SK-N-SH treated with all-trans-retinoic acid at 6 μM for 48 hours (cell line): ENCODE measurements around the gene DENND4B.

Experiments
- ATAC-seq: fragments of 200-7000 bp; cut with Tn5 transposase; 3 replicates; pipeline ENCODE4 v1.9.1; 2020; ENCODE audit warnings: mild to moderate bottlenecking, moderate library complexity
- ARNTL ChIP-seq: fragments of 450-650 bp; formaldehyde crosslinking; IDR thresholded peaks from 2 replicates; pipeline ENCODE4 v1.5.0; 2020; ENCODE audit warnings: low read depth, mild to moderate bottlenecking, moderate library complexity, borderline replicate concordance
- BACH2 ChIP-seq: fragments of 250-450 bp; sonication (Bioruptor Pico); IDR thresholded peaks from 2 replicates; pipeline ENCODE4 v1.9.0; 2021; ENCODE audit warnings: mild to moderate bottlenecking, borderline replicate concordance
- CSDC2 ChIP-seq: fragments of 250-450 bp; sonication (Bioruptor Pico); IDR thresholded peaks from 2 replicates; pipeline ENCODE4 v1.5.0; 2020; ENCODE audit warnings: mild to moderate bottlenecking, moderate library complexity
- ESRRG ChIP-seq: fragments of 250-450 bp; sonication (Bioruptor Pico); IDR thresholded peaks from 2 replicates; pipeline ENCODE4 v1.6.1; 2021; ENCODE audit warnings: mild to moderate bottlenecking
- GLIS3 ChIP-seq: fragments of 250-450 bp; sonication (Bioruptor Pico); IDR thresholded peaks from 2 replicates; pipeline ENCODE4 v1.5.0; 2020; ENCODE audit warnings: mild to moderate bottlenecking, moderate library complexity
- ISL1 ChIP-seq: fragments of 250-450 bp; sonication (Bioruptor Pico); IDR thresholded peaks from 2 replicates; pipeline ENCODE4 v2.1.2; 2022; ENCODE audit warnings: mild to moderate bottlenecking, moderate library complexity
- OSR1 ChIP-seq: fragments of 250-450 bp; sonication (Bioruptor Pico); IDR thresholded peaks from 2 replicates; pipeline ENCODE4 v1.8.0; 2022; ENCODE audit warnings: moderate library complexity, mild to moderate bottlenecking, inconsistent platforms
- PPARA ChIP-seq: fragments of 250-450 bp; sonication (Bioruptor Pico); IDR thresholded peaks from 2 replicates; pipeline ENCODE4 v1.5.0; 2020; ENCODE audit warnings: mild to moderate bottlenecking, borderline replicate concordance
- RARB ChIP-seq: fragments of 250-450 bp; sonication (Bioruptor Pico); IDR thresholded peaks from 2 replicates; pipeline ENCODE4 v1.8.0; 2021; ENCODE audit warnings: mild to moderate bottlenecking, moderate library complexity
- SNAI2 ChIP-seq: fragments of 250-450 bp; sonication (Bioruptor Pico); IDR thresholded peaks from 2 replicates; pipeline ENCODE4 v1.5.0; 2020; ENCODE audit warnings: mild to moderate bottlenecking, moderate library complexity
- TCF4 ChIP-seq: fragments of 250-450 bp; sonication (Bioruptor Pico); IDR thresholded peaks from 2 replicates; pipeline ENCODE4 v1.8.0; 2021; ENCODE audit warnings: mild to moderate bottlenecking, moderate library complexity, borderline replicate concordance
- TOX ChIP-seq: fragments of 250-450 bp; sonication (Bioruptor Pico); IDR thresholded peaks from 2 replicates; pipeline ENCODE4 v1.8.0; 2021; ENCODE audit warnings: mild to moderate bottlenecking, moderate library complexity, borderline replicate concordance
- ZC3H10 ChIP-seq: fragments of 250-450 bp; sonication (Bioruptor Pico); IDR thresholded peaks from 2 replicates; pipeline ENCODE4 v1.5.1; 2021; ENCODE audit warnings: mild to moderate bottlenecking, moderate library complexity
- ZFP3 ChIP-seq: fragments of 250-450 bp; sonication (Bioruptor Pico); IDR thresholded peaks from 2 replicates; pipeline ENCODE4 v1.5.0; 2020; ENCODE audit warnings: mild to moderate bottlenecking, moderate library complexity
- ZFP30 ChIP-seq: fragments of 450-650 bp; formaldehyde crosslinking; IDR thresholded peaks from 2 replicates; pipeline ENCODE4 v1.5.0; 2022; ENCODE audit warnings: mild to moderate bottlenecking, moderate library complexity
- ZNF565 ChIP-seq: fragments of 450-650 bp; formaldehyde crosslinking; conservative IDR thresholded peaks from 2 replicates; pipeline ENCODE4 v1.5.0; 2020; ENCODE audit warnings: low read depth, mild to moderate bottlenecking, moderate library complexity
- ZNF70 ChIP-seq: fragments of 450-650 bp; formaldehyde crosslinking; IDR thresholded peaks from 2 replicates; pipeline ENCODE4 v1.5.0; 2020; ENCODE audit warnings: mild to moderate bottlenecking, moderate library complexity
- ZNF8 ChIP-seq: fragments of 450-650 bp; formaldehyde crosslinking; IDR thresholded peaks from 2 replicates; pipeline ENCODE4 v1.5.0; 2020; ENCODE audit warnings: mild to moderate bottlenecking, moderate library complexity
- TF ChIP-seq, protein P1 (sequence below): fragments of 250-450 bp; sonication (Bioruptor Pico); IDR thresholded peaks from 2 replicates; pipeline ENCODE4 v1.8.0; 2021; ENCODE audit warnings: low read depth, mild to moderate bottlenecking, moderate library complexity, borderline replicate concordance
- TF ChIP-seq, protein P2 (sequence below): fragments of 250-450 bp; sonication (Bioruptor Pico); IDR thresholded peaks from 2 replicates; pipeline ENCODE4 v1.5.1; 2021; ENCODE audit warnings: mild to moderate bottlenecking, moderate library complexity
- TF ChIP-seq, protein P3 (sequence below): fragments of 250-450 bp; sonication (Bioruptor Pico); IDR thresholded peaks from 2 replicates; pipeline ENCODE4 v1.5.0; 2020; ENCODE audit warnings: mild to moderate bottlenecking, moderate library complexity
- TF ChIP-seq, protein P4 (sequence below): fragments of 250-450 bp; sonication (Bioruptor Pico); IDR thresholded peaks from 2 replicates; pipeline ENCODE4 v1.8.0; 2020; ENCODE audit warnings: mild to moderate bottlenecking, moderate library complexity, borderline replicate concordance
- TF ChIP-seq, protein P5 (sequence below): fragments of 250-450 bp; sonication (Bioruptor Pico); IDR thresholded peaks from 2 replicates; pipeline ENCODE4 v1.5.1; 2020; ENCODE audit warnings: low read depth, mild to moderate bottlenecking, moderate library complexity

The DENND4B gene

DNA sequence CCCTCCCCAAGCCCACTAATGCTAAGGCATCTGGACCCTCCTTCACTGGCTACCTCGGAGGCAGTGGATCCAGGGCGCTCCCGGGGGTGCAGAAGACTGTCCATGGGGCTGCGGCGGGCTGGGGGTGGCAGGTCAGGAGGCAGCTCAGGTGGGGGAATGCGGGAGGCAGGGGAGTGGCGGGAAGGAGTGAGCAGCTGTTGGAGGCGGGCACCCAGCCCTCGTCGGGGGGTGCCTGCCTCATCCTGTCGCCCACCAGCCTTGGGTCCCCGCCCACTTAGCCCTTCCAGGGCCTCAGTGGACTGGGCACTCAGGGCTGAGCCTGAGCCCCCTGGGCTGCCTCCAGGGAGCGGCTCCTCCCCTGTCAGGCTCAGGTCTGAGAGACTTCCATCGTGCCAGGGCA lies 13.1 kb downstream of the DENND4B start (continued):
- TF ChIP-seq ZNF565 (no peak), ZNF70 (CRISPR knock-in tag) (no peak), RARB (CRISPR knock-in tag) (no peak), ISL1 (no peak), TOX (no peak), SNAI2 (no peak)
- TF ChIP-seq, protein P1, sequence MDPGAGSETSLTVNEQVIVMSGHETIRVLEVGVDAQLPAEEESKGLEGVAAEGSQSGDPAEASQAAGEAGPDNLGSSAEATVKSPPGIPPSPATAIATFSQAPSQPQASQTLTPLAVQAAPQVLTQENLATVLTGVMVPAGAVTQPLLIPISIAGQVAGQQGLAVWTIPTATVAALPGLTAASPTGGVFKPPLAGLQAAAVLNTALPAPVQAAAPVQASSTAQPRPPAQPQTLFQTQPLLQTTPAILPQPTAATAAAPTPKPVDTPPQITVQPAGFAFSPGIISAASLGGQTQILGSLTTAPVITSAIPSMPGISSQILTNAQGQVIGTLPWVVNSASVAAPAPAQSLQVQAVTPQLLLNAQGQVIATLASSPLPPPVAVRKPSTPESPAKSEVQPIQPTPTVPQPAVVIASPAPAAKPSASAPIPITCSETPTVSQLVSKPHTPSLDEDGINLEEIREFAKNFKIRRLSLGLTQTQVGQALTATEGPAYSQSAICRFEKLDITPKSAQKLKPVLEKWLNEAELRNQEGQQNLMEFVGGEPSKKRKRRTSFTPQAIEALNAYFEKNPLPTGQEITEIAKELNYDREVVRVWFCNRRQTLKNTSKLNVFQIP (CRISPR knock-in tag), result no peak

DNA sequence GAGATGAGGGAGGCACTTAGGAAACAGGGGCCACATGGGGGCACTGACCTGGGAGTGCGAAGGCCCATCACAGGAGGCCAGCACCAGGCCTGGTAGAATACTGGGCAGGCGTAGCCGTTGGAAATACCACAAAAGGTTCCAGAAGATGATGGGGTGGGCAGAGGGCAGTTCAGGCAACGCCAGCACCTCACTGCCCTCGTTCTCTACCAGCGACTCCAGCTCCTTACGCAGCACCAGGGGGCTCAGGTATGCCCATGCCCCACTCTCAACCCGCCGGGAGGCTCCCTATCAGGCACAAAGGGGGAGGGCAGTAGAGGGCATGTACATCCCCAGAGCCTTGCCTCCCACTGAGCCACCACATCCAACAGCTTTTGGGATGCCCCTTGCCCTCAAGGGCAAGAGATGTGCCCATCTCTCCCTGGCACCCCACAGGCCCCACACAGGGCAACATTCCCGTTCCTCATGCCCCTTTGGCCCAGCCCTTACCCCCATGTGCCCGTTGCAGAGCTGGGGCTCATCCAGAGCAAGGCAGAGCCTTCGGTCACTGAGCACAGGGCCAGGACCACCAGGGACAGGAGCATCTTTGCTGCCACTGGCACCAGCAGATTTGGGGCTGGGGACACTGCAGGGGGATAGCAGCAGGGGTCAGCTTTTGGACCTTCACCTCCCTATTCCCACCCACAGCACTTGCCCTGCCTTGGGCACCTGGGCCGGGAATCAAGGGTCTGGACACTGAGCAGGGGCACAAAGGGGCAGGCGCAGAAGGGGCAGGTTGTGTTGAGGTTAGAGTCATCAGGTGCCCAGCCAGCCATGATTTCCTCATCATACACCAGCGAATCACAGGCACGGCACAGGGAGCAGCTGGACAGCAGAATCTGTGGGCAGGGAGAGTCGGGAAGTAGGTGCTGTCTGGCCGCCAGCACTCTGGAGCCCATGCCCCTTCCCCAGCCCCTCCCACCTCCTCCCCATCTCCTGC lies 14.1 kb downstream of the DENND4B start:
- TF ChIP-seq ZNF565 (no peak), ZFP30 (CRISPR knock-in tag) (no peak), RARB (CRISPR knock-in tag) (no peak), ZNF8 (no peak), ZNF70 (CRISPR knock-in tag) (no peak), OSR1 (CRISPR knock-in tag) (no peak), CSDC2 (CRISPR knock-in tag) (no peak), ISL1 (no peak), PPARA (CRISPR knock-in tag) (no peak), ARNTL (no peak), ZC3H10 (CRISPR knock-in tag) (no peak), TCF4 (no peak)
- TF ChIP-seq, protein P2, sequence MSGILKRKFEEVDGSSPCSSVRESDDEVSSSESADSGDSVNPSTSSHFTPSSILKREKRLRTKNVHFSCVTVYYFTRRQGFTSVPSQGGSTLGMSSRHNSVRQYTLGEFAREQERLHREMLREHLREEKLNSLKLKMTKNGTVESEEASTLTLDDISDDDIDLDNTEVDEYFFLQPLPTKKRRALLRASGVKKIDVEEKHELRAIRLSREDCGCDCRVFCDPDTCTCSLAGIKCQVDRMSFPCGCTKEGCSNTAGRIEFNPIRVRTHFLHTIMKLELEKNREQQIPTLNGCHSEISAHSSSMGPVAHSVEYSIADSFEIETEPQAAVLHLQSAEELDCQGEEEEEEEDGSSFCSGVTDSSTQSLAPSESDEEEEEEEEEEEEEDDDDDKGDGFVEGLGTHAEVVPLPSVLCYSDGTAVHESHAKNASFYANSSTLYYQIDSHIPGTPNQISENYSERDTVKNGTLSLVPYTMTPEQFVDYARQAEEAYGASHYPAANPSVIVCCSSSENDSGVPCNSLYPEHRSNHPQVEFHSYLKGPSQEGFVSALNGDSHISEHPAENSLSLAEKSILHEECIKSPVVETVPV, result no peak
- TF ChIP-seq, protein P3, sequence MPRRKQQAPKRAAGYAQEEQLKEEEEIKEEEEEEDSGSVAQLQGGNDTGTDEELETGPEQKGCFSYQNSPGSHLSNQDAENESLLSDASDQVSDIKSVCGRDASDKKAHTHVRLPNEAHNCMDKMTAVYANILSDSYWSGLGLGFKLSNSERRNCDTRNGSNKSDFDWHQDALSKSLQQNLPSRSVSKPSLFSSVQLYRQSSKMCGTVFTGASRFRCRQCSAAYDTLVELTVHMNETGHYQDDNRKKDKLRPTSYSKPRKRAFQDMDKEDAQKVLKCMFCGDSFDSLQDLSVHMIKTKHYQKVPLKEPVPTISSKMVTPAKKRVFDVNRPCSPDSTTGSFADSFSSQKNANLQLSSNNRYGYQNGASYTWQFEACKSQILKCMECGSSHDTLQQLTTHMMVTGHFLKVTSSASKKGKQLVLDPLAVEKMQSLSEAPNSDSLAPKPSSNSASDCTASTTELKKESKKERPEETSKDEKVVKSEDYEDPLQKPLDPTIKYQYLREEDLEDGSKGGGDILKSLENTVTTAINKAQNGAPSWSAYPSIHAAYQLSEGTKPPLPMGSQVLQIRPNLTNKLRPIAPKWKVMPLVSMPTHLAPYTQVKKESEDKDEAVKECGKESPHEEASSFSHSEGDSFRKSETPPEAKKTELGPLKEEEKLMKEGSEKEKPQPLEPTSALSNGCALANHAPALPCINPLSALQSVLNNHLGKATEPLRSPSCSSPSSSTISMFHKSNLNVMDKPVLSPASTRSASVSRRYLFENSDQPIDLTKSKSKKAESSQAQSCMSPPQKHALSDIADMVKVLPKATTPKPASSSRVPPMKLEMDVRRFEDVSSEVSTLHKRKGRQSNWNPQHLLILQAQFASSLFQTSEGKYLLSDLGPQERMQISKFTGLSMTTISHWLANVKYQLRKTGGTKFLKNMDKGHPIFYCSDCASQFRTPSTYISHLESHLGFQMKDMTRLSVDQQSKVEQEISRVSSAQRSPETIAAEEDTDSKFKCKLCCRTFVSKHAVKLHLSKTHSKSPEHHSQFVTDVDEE (CRISPR knock-in tag), result no peak
- TF ChIP-seq, protein P4, sequence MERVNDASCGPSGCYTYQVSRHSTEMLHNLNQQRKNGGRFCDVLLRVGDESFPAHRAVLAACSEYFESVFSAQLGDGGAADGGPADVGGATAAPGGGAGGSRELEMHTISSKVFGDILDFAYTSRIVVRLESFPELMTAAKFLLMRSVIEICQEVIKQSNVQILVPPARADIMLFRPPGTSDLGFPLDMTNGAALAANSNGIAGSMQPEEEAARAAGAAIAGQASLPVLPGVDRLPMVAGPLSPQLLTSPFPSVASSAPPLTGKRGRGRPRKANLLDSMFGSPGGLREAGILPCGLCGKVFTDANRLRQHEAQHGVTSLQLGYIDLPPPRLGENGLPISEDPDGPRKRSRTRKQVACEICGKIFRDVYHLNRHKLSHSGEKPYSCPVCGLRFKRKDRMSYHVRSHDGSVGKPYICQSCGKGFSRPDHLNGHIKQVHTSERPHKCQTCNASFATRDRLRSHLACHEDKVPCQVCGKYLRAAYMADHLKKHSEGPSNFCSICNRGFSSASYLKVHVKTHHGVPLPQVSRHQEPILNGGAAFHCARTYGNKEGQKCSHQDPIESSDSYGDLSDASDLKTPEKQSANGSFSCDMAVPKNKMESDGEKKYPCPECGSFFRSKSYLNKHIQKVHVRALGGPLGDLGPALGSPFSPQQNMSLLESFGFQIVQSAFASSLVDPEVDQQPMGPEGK (CRISPR knock-in tag), result no peak
- TF ChIP-seq, protein P5, sequence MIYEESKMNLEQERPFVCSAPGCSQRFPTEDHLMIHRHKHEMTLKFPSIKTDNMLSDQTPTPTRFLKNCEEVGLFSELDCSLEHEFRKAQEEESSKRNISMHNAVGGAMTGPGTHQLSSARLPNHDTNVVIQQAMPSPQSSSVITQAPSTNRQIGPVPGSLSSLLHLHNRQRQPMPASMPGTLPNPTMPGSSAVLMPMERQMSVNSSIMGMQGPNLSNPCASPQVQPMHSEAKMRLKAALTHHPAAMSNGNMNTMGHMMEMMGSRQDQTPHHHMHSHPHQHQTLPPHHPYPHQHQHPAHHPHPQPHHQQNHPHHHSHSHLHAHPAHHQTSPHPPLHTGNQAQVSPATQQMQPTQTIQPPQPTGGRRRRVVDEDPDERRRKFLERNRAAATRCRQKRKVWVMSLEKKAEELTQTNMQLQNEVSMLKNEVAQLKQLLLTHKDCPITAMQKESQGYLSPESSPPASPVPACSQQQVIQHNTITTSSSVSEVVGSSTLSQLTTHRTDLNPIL (CRISPR knock-in tag), result no peak
- no peak for ATAC-seq

DNA sequence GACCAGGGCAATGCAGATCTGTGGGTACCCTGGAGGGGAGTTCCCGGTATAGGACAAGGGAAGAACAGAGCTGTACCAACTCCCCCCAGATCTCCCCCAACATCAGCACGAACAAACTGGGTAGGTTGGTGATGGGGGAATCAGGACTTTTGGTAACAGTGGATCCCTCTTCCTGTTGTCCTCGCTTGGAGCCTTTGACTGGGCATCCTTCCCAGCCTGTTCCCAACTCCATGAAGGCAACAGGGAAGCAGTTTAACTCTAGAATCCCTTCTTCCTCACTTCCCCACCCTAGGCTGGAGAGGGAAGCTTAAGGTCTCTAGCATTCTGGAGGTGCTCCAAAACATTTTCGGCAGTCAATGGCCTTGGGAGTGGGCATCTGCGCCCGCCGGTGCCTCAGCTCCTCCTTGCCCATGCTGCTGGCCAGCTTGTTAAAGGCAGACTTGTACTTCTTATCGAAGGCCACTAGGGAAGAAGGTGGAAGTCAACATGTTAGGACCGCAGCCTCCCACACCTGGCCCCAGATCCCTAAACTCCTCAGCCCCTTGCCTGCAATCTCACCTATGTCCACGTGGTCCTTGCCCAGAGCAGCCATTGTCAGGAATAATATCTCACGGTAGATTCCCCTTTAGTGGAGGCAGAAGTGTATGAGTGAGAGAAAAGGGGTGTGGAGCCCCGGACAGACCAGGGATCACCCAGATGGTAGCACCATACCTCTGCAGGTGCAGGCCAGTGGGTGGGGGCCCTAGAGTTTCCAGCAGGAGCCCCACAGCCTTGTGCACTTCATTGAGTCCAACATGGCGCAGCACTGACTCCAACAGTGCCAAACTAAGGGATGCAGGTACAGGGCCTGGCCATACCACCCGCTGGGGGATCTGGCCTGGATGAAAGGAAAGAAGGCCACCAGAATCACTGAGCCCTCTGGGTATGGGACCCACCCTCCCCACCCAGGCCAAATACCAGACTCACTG lies 16.3 kb downstream of the DENND4B start:
- ATAC-seq, result peak; percentile 12; the same call in 2 of the 3 replicates
- TF ChIP-seq ISL1 (no peak), TOX (no peak), BACH2 (CRISPR knock-in tag) (no peak), ESRRG (CRISPR knock-in tag) (no peak), ZNF70 (CRISPR knock-in tag) (no peak), ZNF565 (no peak), GLIS3 (CRISPR knock-in tag) (no peak), ZFP3 (no peak), CSDC2 (CRISPR knock-in tag) (no peak)
- TF ChIP-seq, protein P4 (CRISPR knock-in tag), result no peak
- TF ChIP-seq, protein P2, result no peak
